Rectal smooth muscle tissue (tissue), 1 donor: ENCODE measurements around the gene THBS2.
"Not testable (repeated sequence)": the region's sequence is repeated elsewhere in the genome, so short reads cannot be mapped to it uniquely, and the experiment has no call there.

ENCODE experiments used
- H3K27ac ChIP-seq: one replicate; pipeline ENCODE4 v1.7.0; 2013; ENCODE audit warnings: low read depth, low read length, inconsistent platforms
- H3K27me3 ChIP-seq: one replicate; pipeline ENCODE4 v1.7.0; 2013; ENCODE audit warnings: low read length; ENCODE audit not compliant: control insufficient read depth, insufficient read depth
- H3K36me3 ChIP-seq: one replicate; pipeline ENCODE4 v1.7.0; 2013; ENCODE audit warnings: low read length; ENCODE audit not compliant: control insufficient read depth, insufficient read depth
- H3K4me1 ChIP-seq: one replicate; pipeline ENCODE4 v1.7.0; 2013; ENCODE audit warnings: low read length; ENCODE audit not compliant: control insufficient read depth, insufficient read depth
- H3K4me3 ChIP-seq: one replicate; pipeline ENCODE4 v1.7.0; 2013; ENCODE audit warnings: low read length
- H3K9ac ChIP-seq: one replicate; pipeline ENCODE4 v1.7.0; 2013; ENCODE audit warnings: low read length

Gene THBS2

GRCh38 chr6:169190144-169190584 lies 63.5 kb downstream of the THBS2 start:
- peaks cover 11% of the 10 kb centered on the region for H3K4me1 ChIP-seq
- no peak overlapping the region for H3K4me3 ChIP-seq
- no peak overlapping the region for H3K9ac ChIP-seq
- peak overlapping the region; percentile 6 for H3K27ac ChIP-seq
- H3K36me3 ChIP-seq: no peaks in the 10 kb centered on the region
- no peaks in the 10 kb centered on the region for H3K27me3 ChIP-seq

- H3K4me3 ChIP-seq: no peak overlapping the region
- H3K9ac ChIP-seq: no peak overlapping the region
- H3K4me1 ChIP-seq: peaks cover 11% of the 10 kb centered on the region
- H3K36me3 ChIP-seq: no peaks in the 10 kb centered on the region
- H3K27ac ChIP-seq: peak overlapping the region; percentile 6
- no peaks in the 10 kb centered on the region for H3K27me3 ChIP-seq
Measured at GRCh38 chr6:169189686-169190085, 64.0 kb downstream of the THBS2 start.

- Histone ChIP-seq H3K4me1 (peaks cover 11% of the 10 kb centered on the region), H3K9ac (no peak overlapping the region), H3K4me3 (no peak overlapping the region), H3K27ac (no peak overlapping the region), H3K36me3 (no peaks in the 10 kb centered on the region), H3K27me3 (no peaks in the 10 kb centered on the region)
Measured at GRCh38 chr6:169189182-169189581, 64.5 kb downstream of the THBS2 start.

GRCh38 chr6:169188475-169188874 lies 65.2 kb downstream of the THBS2 start:
- H3K27ac ChIP-seq: no peak overlapping the region
- no peak overlapping the region for H3K4me3 ChIP-seq
- H3K4me1 ChIP-seq: peaks cover 11% of the 10 kb centered on the region
- H3K9ac ChIP-seq: no peak overlapping the region
- H3K36me3 ChIP-seq: no peaks in the 10 kb centered on the region
- H3K27me3 ChIP-seq: no peaks in the 10 kb centered on the region

- no peaks in the 10 kb centered on the region for H3K27me3 ChIP-seq
- no peak overlapping the region for H3K27ac ChIP-seq
- H3K4me3 ChIP-seq: no peak overlapping the region
- peaks cover 11% of the 10 kb centered on the region for H3K4me1 ChIP-seq
- H3K9ac ChIP-seq: no peak overlapping the region
- no peaks in the 10 kb centered on the region for H3K36me3 ChIP-seq
Measured at GRCh38 chr6:169188051-169188470, 65.6 kb downstream of the THBS2 start.

- Histone ChIP-seq H3K27ac (no peak overlapping the region), H3K4me3 (no peak overlapping the region), H3K4me1 (peaks cover 11% of the 10 kb centered on the region), H3K36me3 (no peaks in the 10 kb centered on the region), H3K9ac (no peak overlapping the region), H3K27me3 (no peaks in the 10 kb centered on the region)
Measured at GRCh38 chr6:169186496-169187169, 67.0 kb downstream of the THBS2 start.

DNA sequence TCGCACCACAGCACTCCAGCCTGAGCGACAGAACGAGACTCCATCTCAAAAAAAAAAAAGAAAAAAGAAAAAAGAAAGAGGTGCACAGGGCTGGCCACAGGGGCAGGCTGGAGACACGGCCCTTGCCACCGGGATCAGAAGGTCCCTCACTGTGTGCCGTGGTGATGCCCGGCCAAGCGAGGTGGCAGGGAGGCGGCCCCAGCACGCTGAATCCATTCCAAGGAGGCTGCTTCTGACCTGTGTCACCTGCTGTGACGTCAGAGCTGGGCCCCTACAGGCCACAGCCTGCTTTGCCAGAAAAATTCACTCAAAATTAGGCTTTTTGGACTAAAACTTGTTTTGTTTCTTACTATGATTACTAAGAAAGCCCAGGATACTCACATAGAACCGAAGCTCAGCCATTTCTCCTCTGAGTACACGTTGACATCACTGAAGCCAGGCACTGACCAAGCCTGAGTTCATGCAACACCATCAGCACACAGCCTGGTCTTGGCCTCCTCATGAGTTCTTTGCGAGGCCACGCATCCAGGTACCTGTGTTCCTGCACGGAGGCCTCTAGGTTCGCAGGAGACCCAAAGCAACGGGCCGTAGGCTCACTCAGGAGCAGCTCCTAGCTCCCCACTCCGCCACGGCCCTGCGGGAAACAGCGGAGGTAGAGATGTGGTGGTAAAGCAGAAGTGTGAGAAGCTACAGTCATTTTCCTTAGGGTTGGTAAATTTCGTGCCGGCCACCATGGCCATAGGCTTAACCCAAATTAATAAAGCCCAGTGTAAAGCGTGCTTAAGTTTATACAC lies 67.8 kb downstream of the THBS2 start:
- Histone ChIP-seq H3K9ac (no peak overlapping the region), H3K4me3 (no peak overlapping the region), H3K27ac (no peak overlapping the region), H3K4me1 (peaks cover 9% of the 10 kb centered on the region), H3K36me3 (no peaks in the 10 kb centered on the region), H3K27me3 (no peaks in the 10 kb centered on the region)

DNA sequence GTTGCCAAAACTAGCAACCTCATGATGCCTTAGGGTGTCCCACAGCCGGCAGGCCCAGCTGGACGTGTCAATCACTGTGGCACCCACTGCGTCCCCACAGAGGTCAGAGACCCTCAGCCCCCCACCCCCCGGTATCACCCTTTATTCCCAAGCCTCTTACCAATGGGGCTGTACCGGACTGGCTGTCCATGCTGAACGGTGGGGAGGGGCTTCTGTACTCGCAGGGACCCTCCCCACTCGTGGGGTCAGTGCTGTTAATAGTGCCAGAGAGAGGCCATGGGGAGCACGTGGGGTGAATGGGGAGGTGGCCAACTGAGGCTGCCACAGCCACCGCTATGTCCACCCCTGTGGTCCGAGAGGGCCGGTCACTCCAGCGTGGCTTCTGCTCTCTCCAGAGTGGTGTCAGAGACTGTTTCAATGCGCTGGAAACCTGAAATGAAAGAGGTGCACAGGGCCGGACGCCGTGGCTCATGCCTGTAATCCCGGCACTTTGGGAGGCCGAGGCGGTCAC lies 68.6 kb downstream of the THBS2 start:
- Histone ChIP-seq H3K9ac (no peak overlapping the region), H3K27ac (no peak overlapping the region)

GRCh38 chr6:169184419-169184818 lies 69.2 kb downstream of the THBS2 start:
- Histone ChIP-seq H3K36me3 (no peaks in the 10 kb centered on the region), H3K4me3 (no peak overlapping the region), H3K9ac (no peak overlapping the region), H3K27ac (no peak overlapping the region), H3K4me1 (no peaks in the 10 kb centered on the region), H3K27me3 (no peaks in the 10 kb centered on the region)

More for the DNA sequence above, 68.6 kb downstream of the THBS2 start:
- Histone ChIP-seq H3K4me3 (no peak overlapping the region), H3K27me3 (no peaks in the 10 kb centered on the region), H3K36me3 (no peaks in the 10 kb centered on the region), H3K4me1 (peaks cover 6% of the 10 kb centered on the region)

DNA sequence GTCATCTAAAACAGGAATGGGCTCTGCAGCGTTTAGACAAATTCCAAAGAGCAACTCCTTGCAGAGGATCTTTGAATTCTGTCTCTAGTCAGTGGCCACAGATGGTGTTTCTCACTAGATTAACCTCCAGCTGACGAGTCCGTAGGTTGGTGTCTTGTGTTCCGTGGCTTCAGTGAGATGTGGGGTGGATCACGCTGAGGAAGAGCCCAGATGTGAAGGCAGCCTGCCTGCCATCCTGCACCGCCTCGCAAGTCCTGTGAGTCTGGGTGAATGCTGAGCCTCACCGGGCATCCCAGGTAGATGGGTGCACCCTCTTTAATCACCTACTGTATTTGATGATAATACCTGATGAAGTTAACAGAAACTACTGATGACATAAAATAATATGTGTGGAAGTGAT lies 70.4 kb downstream of the THBS2 start:
- H3K36me3 ChIP-seq: no peaks in the 10 kb centered on the region
- H3K27ac ChIP-seq: no peak overlapping the region
- no peaks in the 10 kb centered on the region for H3K27me3 ChIP-seq
- no peak overlapping the region for H3K9ac ChIP-seq
- H3K4me3 ChIP-seq: no peak overlapping the region
- H3K4me1 ChIP-seq: no peaks in the 10 kb centered on the region

DNA sequence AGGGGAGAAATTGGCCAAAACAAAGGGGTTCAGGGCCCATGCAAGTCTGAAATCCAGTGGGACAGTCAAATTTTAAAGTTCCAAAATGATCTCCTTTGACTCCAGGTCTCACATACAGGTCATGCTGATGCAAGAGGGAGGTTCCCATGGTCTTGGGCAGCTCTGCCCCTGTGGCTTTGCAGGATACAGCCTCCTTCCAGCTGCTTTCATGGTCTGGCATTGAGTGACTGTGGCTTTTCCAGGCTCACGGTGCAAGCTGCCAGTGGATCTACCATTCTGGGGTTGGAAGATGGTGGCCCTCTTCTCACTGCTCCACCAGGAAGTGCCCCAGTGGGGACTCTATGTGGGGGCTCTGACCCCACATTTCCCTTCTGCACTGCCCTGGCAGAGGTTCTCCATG lies 73.8 kb downstream of the THBS2 start:
- H3K36me3 ChIP-seq, H3K4me1 ChIP-seq, H3K27ac ChIP-seq, H3K9ac ChIP-seq, H3K4me3 ChIP-seq, H3K27me3 ChIP-seq: not testable (repeated sequence)

DNA sequence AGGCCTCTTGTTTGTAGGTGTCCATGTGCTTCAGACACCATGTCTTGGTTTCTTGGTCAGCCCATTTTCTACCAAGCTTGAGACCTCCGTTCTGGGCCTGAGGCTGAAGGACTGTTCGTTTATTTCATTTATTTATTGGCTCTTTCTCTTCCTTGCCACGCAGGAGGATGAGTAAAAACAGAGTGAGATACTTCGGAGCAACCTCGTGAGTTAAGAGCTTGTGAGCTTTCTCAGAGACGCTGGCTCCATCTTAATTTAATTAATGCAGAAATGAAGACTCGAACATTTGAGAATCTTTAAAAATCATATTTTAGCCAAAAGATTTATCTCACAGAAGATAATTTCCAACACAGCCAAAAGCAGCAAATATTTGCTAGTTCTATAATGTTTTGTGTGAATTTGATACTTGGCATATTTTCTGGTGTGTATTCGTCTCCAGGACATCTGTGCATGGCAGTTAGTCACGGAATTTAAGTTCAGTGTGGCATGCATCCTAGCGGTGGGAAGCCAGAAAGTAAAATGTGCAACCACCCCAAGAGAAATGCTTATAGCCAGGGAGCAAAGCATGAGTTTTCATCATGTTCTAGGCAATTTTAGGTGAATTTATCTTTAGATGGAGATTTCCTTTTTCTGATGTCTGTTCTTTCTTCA lies 76.0 kb downstream of the THBS2 start:
- Histone ChIP-seq H3K4me3 (no peak overlapping the region), H3K9ac (no peak overlapping the region), H3K4me1 (no peaks in the 10 kb centered on the region), H3K36me3 (no peaks in the 10 kb centered on the region), H3K27me3 (no peaks in the 10 kb centered on the region), H3K27ac (no peak overlapping the region)
